HG02678 (cell line): Measurements from ENCODE around the gene PSTPIP2.

Source experiments
- ATAC-seq: cut with Tn5 transposase; IDR thresholded peaks from one replicate; pipeline ENCODE4 v1.9.1; 2021; ENCODE audit warnings: mild to moderate bottlenecking, moderate library complexity; ENCODE audit not compliant: unreplicated experiment

PSTPIP2 gene

GRCh38 chr18:46037512-46038305, 34.4 kb downstream of the PSTPIP2 start:
- no peak for ATAC-seq

GRCh38 chr18:46035696-46036680, 36.1 kb downstream of the PSTPIP2 start:
- no peak for ATAC-seq

GRCh38 chr18:46034230-46034629, 37.8 kb downstream of the PSTPIP2 start:
- ATAC-seq: no peak

GRCh38 chr18:46031741-46032140, 40.3 kb downstream of the PSTPIP2 start:
- no peak for ATAC-seq

- no peak for ATAC-seq
Observed at GRCh38 chr18:46028536-46028891, 43.5 kb downstream of the PSTPIP2 start.

GRCh38 chr18:46019936-46020335, 52.1 kb downstream of the PSTPIP2 start:
- ATAC-seq: no peak

GRCh38 chr18:46013484-46014189, 58.4 kb downstream of the PSTPIP2 start:
- ATAC-seq: peak; percentile 78

GRCh38 chr18:46010676-46011075, 61.4 kb downstream of the PSTPIP2 start:
- ATAC-seq: no peak

- ATAC-seq: no peak
Observed at GRCh38 chr18:46010050-46010449, 62.0 kb downstream of the PSTPIP2 start.

- ATAC-seq: no peak
Observed at GRCh38 chr18:46009125-46009840, 62.8 kb downstream of the PSTPIP2 start.

GRCh38 chr18:46008531-46008930, 63.5 kb downstream of the PSTPIP2 start:
- no peak for ATAC-seq

- no peak for ATAC-seq
Observed at GRCh38 chr18:46007165-46007564, 64.9 kb downstream of the PSTPIP2 start.

- ATAC-seq: no peak
Observed at GRCh38 chr18:46002934-46003333, 69.1 kb downstream of the PSTPIP2 start.

- no peak for ATAC-seq
Observed at GRCh38 chr18:46001892-46002291, 70.2 kb downstream of the PSTPIP2 start.

GRCh38 chr18:46001074-46001473, 71.0 kb downstream of the PSTPIP2 start:
- ATAC-seq: no peak

GRCh38 chr18:45999536-45999935, 72.5 kb downstream of the PSTPIP2 start:
- ATAC-seq: no peak

- no peak for ATAC-seq
Observed at GRCh38 chr18:45998244-45998643, 73.8 kb downstream of the PSTPIP2 start.

GRCh38 chr18:45997700-45998151, 74.3 kb downstream of the PSTPIP2 start:
- peak; percentile 58 for ATAC-seq

- ATAC-seq: no peak
Observed at GRCh38 chr18:45995461-45995860, 76.6 kb downstream of the PSTPIP2 start.

GRCh38 chr18:45993438-45993837, 78.6 kb downstream of the PSTPIP2 start:
- no peak for ATAC-seq
